Stimulated activated CD4-positive, alpha-beta T cell treated with anti-CD3 and anti-CD28 coated beads, Interleukin-1b, Interleukin-23, amount 100 ng/mL, for 48 hours (primary cell): ENCODE measurements around the gene SORCS2.
A peak's percentile ranks its signal among the peaks of the same experiment; 100 is the strongest.

Source experiments
- DNase-seq: peaks from one replicate; pipeline ENCODE4 v3.0.0-alpha.2; 2020

The SORCS2 gene

DNA sequence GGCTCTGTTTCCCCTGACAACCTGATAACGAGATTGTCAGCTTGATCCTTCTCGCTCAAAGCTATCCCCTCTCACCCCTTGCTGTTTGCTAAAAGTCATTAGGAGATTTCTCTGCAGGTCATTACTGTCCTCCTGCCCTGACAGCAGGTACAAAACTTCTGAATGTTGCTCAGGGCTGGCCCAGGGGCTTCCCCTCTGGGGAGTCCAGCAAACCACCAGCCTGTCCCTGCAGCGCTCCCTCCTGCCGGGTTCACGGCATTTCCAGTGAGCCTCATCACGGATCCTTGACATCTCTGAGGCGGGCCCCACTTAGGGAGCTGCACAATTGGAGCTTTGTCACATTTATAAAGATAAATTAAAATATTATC is 5.2 kb upstream of the SORCS2 start:
- DNase-seq, result no peak

GRCh38 chr4:7187691-7188090 is 4.6 kb upstream of the SORCS2 start:
- DNase-seq, result no peak

- DNase-seq, result no peak
Observed at GRCh38 chr4:7189066-7189465, 3.3 kb upstream of the SORCS2 start.

GRCh38 chr4:7189475-7190277 is 2.7 kb upstream of the SORCS2 start:
- no peak for DNase-seq

- DNase-seq, result no peak
Observed at GRCh38 chr4:7190278-7190594, 2.1 kb upstream of the SORCS2 start.

- DNase-seq, result no peak
Observed at GRCh38 chr4:7190691-7191545, 1.4 kb upstream of the SORCS2 start.

DNA sequence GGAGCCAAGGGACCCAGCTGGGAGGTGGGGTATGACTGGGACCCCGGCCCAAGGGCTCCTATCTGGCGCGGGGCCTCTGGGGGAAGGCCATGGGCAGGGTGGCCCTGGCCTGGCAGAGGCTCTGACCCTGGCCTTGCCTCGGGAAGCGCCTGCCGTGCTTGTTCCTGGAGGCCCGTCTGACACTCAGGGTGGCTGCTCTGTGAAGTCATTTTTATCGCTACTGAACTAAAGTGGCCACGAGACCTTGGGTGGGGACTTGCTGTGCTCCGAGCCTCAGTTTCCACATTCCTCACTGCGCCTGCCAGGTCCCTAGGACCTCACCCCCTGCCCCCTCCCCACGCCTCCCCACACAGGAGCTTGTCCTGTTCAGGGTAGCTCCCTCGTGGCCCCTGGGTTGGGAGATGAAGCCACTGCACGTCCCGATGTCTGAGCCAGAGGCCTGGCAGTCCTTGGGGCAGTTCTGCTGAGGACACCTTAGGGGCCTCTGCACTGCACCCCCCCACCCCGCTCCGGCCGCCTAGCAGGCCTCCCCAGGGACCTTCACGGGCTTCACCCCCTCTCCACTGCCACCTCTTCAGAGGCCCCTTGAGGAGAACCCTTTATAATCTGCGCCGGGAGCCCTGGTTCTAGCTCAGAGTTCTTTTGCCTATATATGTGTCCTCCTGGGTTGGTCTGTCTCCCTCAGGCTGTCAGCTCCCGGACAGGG is 639 bp upstream of the SORCS2 start:
- DNase-seq, result no peak

GRCh38 chr4:7193030-7193958 is 956 bp downstream of the SORCS2 start:
- DNase-seq, result no peak

GRCh38 chr4:7194251-7195140 is 2.2 kb downstream of the SORCS2 start:
- peak; percentile 31 for DNase-seq

GRCh38 chr4:7195141-7195515 is 2.8 kb downstream of the SORCS2 start:
- no peak for DNase-seq

DNA sequence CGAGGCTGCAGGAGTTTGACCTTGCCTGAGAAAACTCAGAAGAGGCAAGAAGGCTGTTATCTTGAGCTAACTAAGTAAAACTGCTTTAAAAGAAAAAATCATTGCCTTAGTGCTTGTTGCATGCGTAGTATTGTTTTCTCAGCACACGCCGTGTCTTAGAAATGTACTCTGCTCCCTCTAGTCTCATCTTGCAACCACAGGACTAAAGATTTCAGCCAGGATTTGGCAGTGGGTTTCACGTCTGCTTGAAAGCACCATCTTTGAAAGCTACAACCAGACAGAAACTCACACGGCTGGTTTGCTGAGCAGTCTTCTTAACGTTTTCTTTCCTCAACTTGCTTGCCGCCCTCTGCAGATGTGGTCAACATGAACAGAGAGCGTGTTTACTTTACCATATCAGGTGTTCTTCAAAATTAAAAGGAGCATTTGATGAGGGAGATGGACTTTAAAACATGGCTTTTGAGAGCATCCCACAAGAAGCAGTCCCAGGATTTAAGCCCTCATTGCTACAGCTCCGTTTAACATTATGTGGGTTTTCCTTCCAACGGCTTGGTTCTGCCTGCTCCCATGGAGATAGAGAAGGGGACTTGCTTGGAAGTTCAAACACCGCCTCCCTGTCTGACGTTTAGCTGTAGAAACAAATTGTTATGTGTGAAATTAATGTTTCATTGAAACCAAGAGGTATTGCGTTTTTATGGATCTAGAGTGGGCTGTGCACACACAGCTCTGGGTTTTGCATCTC is 3.4 kb downstream of the SORCS2 start:
- no peak for DNase-seq

DNA sequence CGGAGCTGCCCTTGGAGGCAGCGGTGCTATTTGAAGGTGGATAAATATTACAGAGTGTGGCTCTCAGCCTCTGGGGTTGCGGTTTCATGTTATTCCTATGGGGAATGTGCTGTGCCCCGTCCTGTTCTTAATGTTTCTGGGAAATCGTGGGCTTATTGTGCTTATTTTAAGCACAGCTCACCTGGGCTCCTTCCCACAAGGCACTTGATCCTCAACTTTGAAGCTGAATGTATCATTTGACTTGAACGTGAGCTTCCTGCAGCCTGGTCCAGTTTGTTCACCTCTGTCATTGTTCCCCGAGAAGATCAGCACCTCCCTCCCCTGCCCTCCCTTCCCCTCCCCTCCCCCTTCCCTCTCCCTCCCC is 3.9 kb downstream of the SORCS2 start:
- DNase-seq, result no peak

DNA sequence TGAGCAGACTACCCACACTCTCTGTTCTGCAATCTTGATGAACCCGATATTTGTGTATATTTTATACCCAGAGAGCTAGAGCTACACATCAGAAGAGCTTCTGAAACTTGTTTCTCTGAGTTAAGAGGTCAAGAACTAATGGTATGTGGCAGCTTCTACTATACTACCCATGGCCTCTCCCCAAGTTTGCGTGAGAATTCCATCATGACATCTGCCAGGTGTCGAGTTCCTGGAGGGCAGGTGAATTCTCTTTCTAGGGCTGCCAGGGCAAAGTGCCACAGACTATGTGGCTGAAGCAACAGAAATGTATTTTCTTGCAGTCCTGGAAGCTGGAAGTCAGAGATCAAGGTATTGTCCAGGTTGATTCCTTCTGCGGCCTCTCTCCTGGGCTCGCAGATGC is 4.4 kb downstream of the SORCS2 start:
- DNase-seq, result no peak

DNA sequence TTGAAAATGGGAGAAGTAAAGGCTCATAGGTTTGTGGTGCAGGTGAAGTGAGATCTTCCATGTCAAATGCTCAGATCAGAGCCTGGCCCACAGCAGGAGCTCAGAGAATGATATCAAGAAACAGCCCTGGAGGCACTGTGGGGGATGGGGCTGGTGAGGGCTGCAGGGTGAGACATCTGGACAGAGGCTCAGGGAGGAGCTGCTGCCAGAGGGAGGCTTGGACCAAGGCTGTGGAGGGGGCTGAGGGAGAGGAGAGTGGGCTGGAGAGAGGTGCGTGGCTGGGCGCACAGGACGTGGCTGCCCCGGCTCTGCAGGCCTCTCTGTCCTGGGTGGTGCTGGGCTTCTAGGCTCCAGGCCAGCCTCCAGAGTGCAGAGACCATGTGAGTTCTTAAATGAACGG is 5.6 kb downstream of the SORCS2 start:
- DNase-seq, result no peak

DNA sequence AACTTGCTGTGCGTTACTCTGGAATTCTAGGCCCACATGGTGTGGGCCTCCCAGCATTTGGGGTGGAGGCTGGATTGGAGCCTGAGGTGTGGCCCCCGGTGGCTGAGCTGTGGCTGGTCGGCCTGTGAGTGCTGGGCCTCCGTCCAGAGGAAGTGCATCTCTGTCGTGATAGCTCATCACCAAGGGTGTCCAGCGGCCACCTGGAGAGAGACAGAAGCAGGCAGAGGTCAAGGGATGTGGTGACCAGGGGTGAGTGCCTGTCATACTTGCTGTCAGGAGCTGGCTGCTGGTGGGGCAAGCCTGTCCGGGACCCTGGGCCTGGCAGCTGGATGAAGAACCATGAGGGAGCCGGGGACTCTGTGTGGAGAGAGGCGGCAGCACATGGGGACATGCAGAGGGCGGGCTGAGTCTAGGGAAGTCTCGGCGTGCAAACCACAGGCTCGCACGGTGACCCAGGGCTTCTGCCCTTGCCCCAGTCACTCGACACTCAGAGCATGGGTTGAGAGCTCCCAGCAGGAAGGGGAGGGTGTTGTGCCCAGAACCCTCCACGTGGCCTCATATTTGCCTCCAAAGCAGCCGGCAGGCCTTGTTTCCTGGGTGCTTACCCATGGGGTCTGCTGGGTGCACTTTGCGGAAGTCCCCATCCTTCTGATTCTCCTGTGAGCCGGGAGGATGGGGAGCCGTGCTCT is 6.2 kb downstream of the SORCS2 start:
- no peak for DNase-seq

DNA sequence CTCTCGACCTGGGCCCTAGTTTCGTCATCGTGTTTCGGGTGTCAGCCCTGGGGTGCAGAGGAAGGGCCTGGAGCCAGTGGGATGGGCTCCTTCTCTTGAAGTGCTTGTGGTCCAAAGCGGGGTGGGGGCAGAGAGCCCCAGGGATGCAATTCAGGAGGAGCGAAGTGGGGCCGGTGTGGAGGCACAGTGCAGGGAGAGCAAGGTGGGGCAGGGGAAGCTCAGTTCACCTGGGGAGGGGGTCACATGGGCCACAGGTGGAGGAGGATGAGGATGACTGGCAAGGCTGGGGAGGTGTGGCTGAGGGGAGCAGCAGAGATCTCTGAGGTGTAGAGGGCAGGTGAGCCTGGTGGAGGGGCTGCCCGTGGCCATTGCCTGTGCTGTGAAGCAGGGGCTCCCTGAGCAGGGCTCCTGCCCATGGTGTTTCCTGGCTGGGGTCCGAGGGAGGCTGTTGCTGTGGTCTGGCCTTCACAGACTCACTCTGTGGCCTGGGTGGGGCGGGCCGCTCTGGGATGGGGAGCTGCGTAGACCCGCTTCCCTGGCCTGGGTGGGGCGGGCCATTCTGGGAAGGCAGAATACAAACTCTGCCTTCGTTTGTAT is 6.9 kb downstream of the SORCS2 start:
- no peak for DNase-seq

DNA sequence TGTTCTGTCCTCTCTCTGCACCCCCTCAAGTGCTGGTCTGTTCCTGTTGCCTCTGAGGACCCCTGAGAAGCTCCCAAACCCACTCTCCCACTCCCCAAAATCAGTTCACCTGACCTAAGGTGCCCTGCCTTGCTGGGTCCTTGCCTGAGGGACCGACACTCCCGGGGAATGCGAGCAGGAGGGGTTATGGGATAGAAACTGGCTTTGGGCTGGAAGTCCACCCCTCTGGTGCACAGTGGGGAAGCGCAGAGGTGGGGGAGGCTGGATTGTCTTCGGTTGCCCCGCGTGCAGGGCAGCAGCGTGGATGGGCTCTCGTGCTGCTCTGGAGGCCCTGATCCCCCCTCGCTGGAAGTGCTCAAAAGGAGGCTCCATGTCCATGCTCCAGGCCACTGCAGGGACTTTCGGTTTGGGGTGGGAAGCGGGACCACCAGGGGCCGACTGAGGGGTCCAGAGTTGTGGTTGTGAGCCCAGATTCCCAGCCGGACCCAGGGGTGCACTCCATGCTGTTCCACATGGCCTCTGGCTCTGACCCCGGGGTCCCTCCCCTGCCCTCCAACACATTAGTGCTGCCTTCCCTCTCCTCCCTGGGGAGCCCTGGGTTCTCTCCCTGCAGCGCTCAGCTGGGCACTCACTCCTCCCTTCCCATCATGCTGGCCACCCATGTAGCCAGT is 7.6 kb downstream of the SORCS2 start:
- no peak for DNase-seq

GRCh38 chr4:7200801-7201200 is 8.5 kb downstream of the SORCS2 start:
- DNase-seq, result no peak
